GM04503 (cell line): Measurements from ENCODE around the gene RET.

Experiments used
- DNase-seq: peaks from one replicate; pipeline ENCODE4 v3.0.0-alpha.2; 2012; ENCODE audit warnings: low read depth

Gene RET

DNA sequence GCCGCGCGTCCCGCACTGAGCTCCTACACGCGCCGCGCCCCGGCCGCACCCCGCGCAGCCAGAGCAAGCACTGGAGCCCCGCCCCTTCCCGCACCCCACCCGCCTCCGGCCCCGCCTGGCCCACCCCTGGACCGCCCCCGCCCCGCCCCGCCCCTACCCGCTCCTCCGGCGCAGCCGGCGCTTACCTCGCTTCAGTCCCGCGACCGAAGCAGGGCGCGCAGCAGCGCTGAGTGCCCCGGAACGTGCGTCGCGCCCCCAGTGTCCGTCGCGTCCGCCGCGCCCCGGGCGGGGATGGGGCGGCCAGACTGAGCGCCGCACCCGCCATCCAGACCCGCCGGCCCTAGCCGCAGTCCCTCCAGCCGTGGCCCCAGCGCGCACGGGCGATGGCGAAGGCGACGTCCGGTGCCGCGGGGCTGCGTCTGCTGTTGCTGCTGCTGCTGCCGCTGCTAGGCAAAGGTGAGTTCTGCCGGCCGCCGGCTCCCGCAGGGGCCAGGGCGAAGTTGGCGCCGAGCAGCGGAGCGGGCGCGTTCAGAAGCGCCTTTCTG is at the start of gene RET:
Gene RET, plus strand, starts transcription at position 194 of the 545 bp plus-strand sequence. Its CDS starts 190 bp downstream, at position 384.
- no peak for DNase-seq

- no peak for DNase-seq
Measured at GRCh38 chr10:43027331-43027955, 49.4 kb upstream of the RET start.

DNA sequence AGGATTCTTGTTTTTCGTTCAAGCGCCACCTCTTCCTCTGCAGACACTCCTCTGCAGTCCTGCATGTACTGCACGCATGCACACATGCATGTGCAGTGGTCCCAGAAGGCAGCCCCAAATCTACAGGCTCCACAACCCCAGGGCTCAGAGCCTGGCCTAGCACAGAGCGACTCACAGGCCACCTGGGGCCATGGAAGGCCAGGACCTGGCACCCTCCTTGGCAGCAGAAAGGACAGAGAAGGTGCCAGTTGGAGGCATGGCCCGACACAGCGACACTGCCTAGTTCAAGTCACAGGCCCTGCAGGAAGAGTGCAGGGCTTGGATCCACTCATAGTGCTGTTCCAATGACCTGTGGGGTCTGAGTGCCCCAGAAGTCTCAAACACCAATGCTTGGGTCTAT is 48.7 kb upstream of the RET start:
- DNase-seq = no peak

DNA sequence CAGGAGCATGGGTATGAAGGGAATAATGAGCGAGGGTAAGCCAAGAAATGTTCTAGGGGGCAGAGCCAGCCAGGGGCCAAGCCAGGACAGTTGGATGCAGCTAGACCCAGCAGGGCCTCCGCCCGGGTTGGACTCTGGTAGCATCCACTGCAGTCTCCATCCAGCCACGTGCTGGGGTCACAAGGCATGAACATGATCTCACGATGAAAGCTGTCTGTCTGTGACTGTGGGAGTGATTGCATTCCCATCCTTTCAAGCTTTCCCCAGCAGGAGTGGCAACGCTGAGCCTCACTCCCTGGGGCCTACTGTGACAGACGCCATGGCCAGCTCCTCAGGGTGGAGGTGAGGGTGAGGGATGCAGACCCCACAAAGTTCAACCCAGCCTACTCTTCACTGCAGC is 47.8 kb upstream of the RET start:
- no peak for DNase-seq

- DNase-seq = no peak
Measured at GRCh38 chr10:43032613-43033012, 44.3 kb upstream of the RET start.

- DNase-seq = no peak
Measured at GRCh38 chr10:43035800-43036199, 41.1 kb upstream of the RET start.

GRCh38 chr10:43036481-43037428 is 40.1 kb upstream of the RET start:
- no peak for DNase-seq

DNA sequence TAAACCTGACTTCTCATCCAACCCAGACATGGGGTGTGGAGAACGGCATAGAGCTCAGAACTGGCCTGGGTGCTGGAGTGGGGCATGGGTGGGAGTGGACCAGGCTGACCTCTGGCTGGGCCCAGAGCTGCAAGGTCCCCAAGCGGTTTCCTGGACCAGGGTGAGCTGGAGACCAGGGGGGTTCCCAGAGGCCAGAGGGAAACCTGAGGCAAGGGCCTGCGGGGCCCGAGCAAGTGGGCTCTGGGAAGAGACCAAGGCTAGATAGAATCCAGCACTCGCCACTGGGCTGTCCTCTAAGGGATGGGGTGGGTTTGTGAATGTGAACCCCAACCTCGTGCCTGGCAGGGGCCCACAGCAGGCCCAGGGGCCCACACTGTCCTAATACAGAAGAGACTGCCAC is 39.4 kb upstream of the RET start:
- DNase-seq = no peak

DNA sequence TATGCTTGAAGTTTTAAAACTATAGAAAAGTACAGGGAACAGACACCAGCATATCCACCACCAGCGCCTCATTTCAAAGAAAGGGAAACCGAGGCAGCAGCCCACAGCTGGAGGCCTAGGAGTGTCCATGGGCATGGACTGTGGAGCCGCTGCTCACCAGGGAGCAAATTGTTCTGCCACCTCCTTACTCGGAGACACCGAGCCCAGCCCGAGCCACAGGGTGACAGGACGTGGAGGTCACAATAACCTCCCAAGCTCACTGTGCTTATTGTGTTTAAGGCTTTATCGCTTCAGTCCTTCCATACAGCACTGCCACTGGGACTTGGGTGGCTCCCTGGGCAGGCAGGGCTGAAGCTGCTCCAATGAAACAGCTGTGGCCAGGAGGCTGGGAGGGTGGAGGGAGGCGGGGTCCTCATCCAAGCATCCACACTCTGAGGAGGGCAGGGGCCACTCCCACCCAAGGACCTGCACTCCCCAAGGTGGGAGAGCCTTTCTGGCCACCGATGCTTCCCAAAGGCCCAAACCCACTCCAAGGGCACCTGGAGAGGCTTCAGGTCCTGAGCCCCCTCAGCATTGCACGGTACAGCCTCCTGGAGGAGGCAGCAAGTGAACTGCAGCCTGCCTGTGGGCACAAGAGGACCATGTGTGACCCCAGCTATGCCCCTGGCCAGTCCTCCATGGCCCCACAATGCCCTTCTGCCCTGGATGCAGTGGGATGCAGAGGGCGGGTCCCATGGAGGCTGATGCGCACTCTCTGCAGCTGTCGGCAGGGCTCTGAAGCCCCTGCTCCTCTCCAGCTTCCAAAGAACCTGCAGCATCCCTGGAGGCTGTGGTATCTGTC is 38.7 kb upstream of the RET start:
- no peak for DNase-seq

DNA sequence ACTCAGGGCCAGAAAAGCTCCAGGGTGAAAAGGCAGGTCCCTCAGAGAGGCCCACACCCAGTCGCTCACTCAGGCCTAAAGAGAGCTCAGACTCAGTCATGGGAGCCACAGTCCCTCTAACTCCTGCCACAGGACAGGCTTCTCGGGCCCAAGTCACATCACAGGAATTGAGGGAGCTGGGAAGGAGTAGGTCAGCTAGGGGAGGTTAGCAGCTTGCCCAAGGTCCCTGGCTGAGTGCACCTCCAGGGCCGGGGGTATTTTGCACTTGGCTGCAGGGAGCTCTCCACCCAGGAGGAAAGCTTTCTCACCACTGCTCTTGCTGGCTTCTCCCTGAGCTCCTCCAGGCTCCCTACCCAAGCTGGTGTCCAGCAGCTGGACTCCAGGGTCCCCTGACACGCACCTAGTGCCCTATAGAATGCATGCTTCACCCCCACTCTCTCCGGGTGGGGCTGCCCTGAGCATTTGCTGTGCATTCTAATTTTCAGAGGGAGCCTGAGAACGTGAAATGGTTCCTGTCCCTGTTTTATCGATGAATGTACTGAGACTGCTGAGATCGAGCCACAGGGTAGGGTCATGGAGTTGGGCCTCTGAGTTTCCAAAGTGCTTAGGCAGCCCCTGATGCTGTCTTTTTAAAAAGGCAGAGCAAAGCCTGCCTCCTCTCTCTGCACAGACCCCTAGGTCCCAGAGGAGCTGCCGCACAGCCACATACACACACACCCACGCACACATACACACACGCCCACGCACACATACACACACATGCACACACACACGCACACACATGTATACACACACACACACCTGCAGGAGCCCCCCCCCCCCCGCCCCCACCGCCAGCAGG is 37.9 kb upstream of the RET start:
- no peak for DNase-seq

GRCh38 chr10:43039624-43040481 is 37.0 kb upstream of the RET start:
- no peak for DNase-seq

DNA sequence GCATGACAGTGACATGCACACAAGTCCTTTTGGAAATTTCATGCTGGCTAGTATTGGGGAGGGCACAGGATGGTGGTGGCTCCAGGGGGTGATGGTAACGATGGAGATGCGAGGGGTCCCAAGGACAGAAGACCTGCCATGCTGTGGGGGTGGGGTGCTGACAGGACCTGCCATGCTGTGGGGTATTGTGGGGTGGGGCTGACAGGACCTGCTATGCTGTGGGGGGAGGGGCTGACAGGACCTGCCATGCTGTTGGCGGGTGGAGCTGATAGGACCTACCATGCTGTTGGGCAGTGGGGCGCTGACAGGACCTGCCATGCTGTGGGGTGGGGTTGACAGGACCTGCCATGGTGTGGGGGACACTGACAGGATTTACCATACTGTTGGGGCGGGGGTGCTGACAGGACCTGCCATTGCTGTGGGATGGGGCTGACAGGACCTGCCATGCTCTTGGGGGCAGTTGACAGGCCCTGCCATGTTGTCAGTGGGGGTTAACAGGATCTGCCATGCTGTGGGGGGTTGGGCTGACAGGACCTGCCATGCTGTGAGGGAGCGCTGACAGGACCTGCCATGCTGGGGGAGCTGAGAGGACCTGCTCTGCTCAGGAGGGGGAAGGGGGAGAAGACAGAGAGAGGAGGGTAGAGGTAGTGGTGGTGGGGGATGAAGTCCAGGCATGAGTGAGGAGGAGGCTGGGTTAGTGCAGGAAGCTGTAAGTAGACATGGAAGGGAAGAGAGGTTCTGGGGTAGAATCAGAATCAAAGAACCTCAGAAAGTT is 36.2 kb upstream of the RET start:
- DNase-seq = no peak

DNA sequence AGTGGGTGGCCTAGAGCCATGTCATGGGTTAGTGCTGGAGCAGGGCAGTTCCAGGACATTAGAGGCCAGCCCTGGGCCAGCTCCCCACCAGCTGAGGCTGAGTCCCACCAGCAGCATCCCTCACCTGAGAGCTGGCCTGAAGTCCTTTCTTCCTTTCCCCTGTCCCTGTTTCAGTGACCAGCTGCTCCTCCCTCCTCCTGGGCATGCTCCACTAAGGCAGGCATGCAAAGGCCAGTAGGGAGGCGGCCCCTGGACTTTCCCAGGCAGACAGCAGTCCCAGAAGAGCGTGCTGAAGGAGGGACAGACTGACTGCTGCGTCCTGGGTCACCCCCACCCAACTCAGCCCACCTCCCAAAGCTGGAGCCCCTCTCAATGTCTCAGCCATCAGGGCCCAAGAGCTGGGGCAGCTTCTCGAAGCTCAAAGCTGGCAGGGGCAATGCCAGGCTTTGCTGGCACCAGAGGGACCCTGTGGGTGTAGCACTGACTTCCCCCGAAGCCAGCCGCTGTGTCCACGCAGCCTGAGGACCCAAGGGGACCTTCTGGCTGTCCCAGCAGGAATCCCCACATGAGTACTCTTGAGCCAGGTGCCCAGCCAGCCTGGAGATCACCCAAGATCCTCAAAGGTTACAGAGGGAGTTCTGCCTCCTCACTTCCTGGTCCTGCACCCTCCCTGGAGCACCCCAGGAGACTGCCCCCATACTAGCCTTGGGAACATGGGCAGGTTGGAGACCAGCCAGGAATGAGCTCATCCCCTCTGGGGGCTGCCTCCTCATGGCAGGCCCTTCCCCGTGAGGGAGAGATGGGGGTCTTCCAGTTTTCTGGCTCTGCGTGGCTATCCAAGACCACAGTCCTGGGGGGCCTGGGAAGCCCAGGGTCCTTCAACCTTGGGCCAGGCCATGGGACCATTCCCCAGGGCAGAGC is 35.2 kb upstream of the RET start:
- no peak for DNase-seq

DNA sequence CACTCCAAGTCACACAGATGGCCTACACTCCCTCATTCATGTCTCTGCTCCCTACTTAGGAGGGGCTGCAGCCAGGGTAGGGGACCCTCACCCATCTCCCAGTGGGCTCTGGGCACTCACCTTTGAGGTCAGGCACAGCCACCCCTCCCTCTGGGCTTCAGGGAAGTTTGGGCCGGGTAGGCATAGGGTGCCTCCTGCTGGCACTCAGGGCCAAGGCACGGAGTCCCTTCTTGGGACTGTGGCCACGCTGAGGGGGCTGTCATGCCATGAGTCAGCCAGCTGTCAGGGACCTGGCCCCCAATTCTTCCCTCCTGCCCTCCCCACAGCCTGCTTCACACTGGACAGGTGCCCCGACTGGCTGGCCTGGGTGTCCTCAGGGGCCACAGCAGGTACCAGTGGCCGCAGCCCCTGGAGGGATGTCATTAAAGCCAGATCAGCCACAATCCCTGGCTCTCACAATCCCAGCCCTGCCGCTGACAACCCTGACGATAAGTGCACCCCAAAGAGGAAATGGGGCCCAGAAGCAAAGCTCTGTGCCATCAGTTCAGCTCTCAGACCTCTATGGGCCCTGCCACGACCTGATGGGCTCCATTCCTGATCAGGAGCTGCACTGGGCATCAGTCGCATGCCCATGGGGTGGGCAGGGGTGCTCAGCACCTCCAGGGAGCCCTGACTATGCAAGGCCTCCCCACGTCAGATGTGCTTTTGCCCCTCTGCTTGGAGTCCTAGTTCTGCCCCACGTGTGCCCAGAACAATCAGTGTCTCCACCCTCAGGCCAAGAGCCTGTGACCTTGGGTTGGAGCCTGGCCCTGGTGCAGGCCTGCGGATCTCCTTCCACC is 34.1 kb upstream of the RET start:
- no peak for DNase-seq

- no peak for DNase-seq
Measured at GRCh38 chr10:43043342-43043772, 33.5 kb upstream of the RET start.

- DNase-seq = no peak
Measured at GRCh38 chr10:43043773-43044447, 33.0 kb upstream of the RET start.

DNA sequence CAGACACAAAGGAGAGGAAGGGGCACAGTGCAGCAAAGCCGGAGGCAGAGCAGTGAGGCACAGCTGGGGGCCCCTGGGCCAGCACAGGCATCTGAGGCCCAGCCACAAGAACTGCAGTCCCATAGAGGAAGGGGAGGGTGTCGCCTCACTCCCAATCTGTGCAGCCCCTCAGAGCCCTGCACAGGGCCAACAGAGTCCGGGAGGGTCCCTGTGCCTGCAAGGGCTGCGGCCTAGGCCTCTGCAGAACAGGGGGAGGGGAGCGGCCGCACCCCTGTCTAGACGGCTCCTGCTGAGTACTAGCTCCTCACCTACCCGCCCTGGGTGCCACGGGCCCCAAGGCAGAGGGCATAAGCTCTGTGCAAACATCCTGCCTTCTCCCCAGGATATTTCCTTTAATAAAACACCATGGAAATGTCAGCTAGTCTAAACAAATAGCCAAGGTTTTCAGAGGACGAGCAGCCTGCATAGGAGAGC is 32.4 kb upstream of the RET start:
- DNase-seq = no peak
